H9 (cell line): Measurements from ENCODE around the gene SDK1. TPM values are rescaled to one million over a fixed set of nuclear protein-coding genes. Genes with fewer than 3 reads are reported as not detected.

Experiments
- DNase-seq: peaks from one replicate; pipeline ENCODE4 v3.0.0-alpha.2; 2017
- H2AFZ ChIP-seq: one replicate; pipeline ENCODE4 v1.6.1; 2013; ENCODE audit warnings: mild to moderate bottlenecking, low read length, control low read depth, moderate library complexity
- H2AK5ac ChIP-seq: 2 replicates; pipeline ENCODE4 v1.6.1; 2013; ENCODE audit warnings: low read length, control low read depth, mixed read lengths; ENCODE audit not compliant: insufficient read length
- H2BK120ac ChIP-seq: one replicate; pipeline ENCODE4 v1.6.1; 2013; ENCODE audit warnings: low read depth, mild to moderate bottlenecking, low read length, control low read depth, inconsistent platforms; ENCODE audit not compliant: poor library complexity, severe bottlenecking
- H2BK12ac ChIP-seq: 2 replicates; pipeline ENCODE4 v1.6.1; 2013; ENCODE audit warnings: low read length, control low read depth, mixed read lengths, low read depth; ENCODE audit not compliant: insufficient read length
- H2BK15ac ChIP-seq: 2 replicates; pipeline ENCODE4 v1.6.1; 2013; ENCODE audit warnings: low read depth, low read length, control low read depth
- H2BK20ac ChIP-seq: one replicate; pipeline ENCODE4 v1.6.1; 2013; ENCODE audit warnings: low read depth, mild to moderate bottlenecking, low read length, control low read depth, inconsistent platforms; ENCODE audit not compliant: poor library complexity, severe bottlenecking
- H2BK5ac ChIP-seq: 2 replicates; pipeline ENCODE4 v1.6.1; 2013; ENCODE audit warnings: low read length, control low read depth, mixed read lengths; ENCODE audit not compliant: insufficient read length
- H3K14ac ChIP-seq: 2 replicates; pipeline ENCODE4 v1.6.1; 2013; ENCODE audit warnings: low read length, control low read depth; ENCODE audit not compliant: insufficient read depth
- H3K18ac ChIP-seq: 2 replicates; pipeline ENCODE4 v1.6.1; 2013; ENCODE audit warnings: low read depth, mild to moderate bottlenecking, mixed read lengths, low read length, control low read depth; ENCODE audit not compliant: insufficient read length
- H3K23ac ChIP-seq: 2 replicates; pipeline ENCODE4 v1.6.1; 2013; ENCODE audit warnings: low read length, control low read depth, mixed read lengths, low read depth; ENCODE audit not compliant: insufficient read length
- H3K23me2 ChIP-seq: 2 replicates; pipeline ENCODE4 v1.6.1; 2013; ENCODE audit warnings: low read depth, mild to moderate bottlenecking, mixed read lengths, low read length, control low read depth; ENCODE audit not compliant: insufficient read length, poor library complexity, severe bottlenecking
- H3K27ac ChIP-seq: 2 replicates; pipeline ENCODE4 v1.5.1; 2013; ENCODE audit warnings: low read length, control low read depth, mixed read lengths, low read depth; ENCODE audit not compliant: insufficient read length
- H3K27me3 ChIP-seq: 2 replicates; pipeline ENCODE4 v1.6.1; 2013; ENCODE audit warnings: low read length, control low read depth, inconsistent platforms; ENCODE audit not compliant: insufficient read depth
- H3K4ac ChIP-seq: 2 replicates; pipeline ENCODE4 v1.6.1; 2013; ENCODE audit warnings: low read depth, mild to moderate bottlenecking, control low read depth, inconsistent platforms, low read length, moderate library complexity
- H3K4me1 ChIP-seq: 2 replicates; pipeline ENCODE4 v1.6.1; 2013; ENCODE audit warnings: low read length, control low read depth, inconsistent platforms; ENCODE audit not compliant: insufficient read depth
- H3K4me2 ChIP-seq: 2 replicates; pipeline ENCODE4 v1.6.1; 2013; ENCODE audit warnings: low read length, control low read depth, mixed read lengths; ENCODE audit not compliant: insufficient read length, insufficient read depth
- H3K56ac ChIP-seq: 2 replicates; pipeline ENCODE4 v1.6.1; 2013; ENCODE audit warnings: low read depth, mild to moderate bottlenecking, mixed read lengths, low read length, control low read depth; ENCODE audit not compliant: insufficient read length
- H3K79me1 ChIP-seq: 2 replicates; pipeline ENCODE4 v1.6.1; 2013; ENCODE audit warnings: low read depth, mild to moderate bottlenecking, moderate library complexity, low read length, control low read depth, inconsistent platforms; ENCODE audit not compliant: insufficient read depth, poor library complexity, severe bottlenecking
- H3K79me2 ChIP-seq: 2 replicates; pipeline ENCODE4 v1.6.1; 2013; ENCODE audit warnings: low read length, control low read depth, inconsistent platforms; ENCODE audit not compliant: insufficient read depth
- H3K9ac ChIP-seq: 2 replicates; pipeline ENCODE4 v1.6.1; 2013; ENCODE audit warnings: low read length, control low read depth, mixed read lengths; ENCODE audit not compliant: insufficient read length; ENCODE audit errors: extremely low read depth
- H3K9me3 ChIP-seq: one replicate; pipeline ENCODE4 v1.6.1; 2013; ENCODE audit warnings: low read depth, low read length, inconsistent platforms; ENCODE audit not compliant: control insufficient read depth
- H3T11ph ChIP-seq: one replicate; pipeline ENCODE4 v1.6.1; 2013; ENCODE audit warnings: mild to moderate bottlenecking, low read length, control low read depth, inconsistent platforms
- H4K20me1 ChIP-seq: one replicate; pipeline ENCODE4 v1.6.1; 2013; ENCODE audit not compliant: control insufficient read depth, insufficient read length, insufficient read depth
- H4K5ac ChIP-seq: 2 replicates; pipeline ENCODE4 v1.6.1; 2013; ENCODE audit warnings: low read depth, mild to moderate bottlenecking, mixed read lengths, low read length, control low read depth; ENCODE audit not compliant: insufficient read length
- H4K8ac ChIP-seq: replicated peaks from 2 replicates; pipeline ENCODE4 v1.6.1; 2013; ENCODE audit warnings: low read length, control low read depth, mixed read lengths, low read depth; ENCODE audit not compliant: insufficient read length
- H4K91ac ChIP-seq: 2 replicates; pipeline ENCODE4 v1.6.1; 2013; ENCODE audit warnings: low read depth, mild to moderate bottlenecking, moderate library complexity, mixed read lengths, low read length, control low read depth; ENCODE audit not compliant: insufficient read length
- H3K27ac Mint-ChIP-seq, 3 experiments: 2 replicates in 2 of 3; 3 replicates in 1 of 3; pipeline ENCODE4 v1.8.0; 2020 to 2021; ENCODE audit warnings: mixed read lengths in 3 of 3, mild to moderate bottlenecking in 1 of 3, moderate library complexity in 1 of 3
- H3K27me3 Mint-ChIP-seq: 2 replicates; pipeline ENCODE4 v1.8.0; 2021; ENCODE audit warnings: low read depth, mild to moderate bottlenecking, moderate library complexity, mixed read lengths
- H3K36me3 Mint-ChIP-seq, 3 experiments: 2 replicates in 2 of 3; 3 replicates in 1 of 3; pipeline ENCODE4 v1.8.0; 2020 to 2021; ENCODE audit warnings: low read depth in 3 of 3, mixed read lengths in 3 of 3; ENCODE audit not compliant: insufficient read depth in 1 of 3
- H3K4me1 Mint-ChIP-seq, 2 experiments: 2 replicates each; pipeline ENCODE4 v1.8.0; 2020; ENCODE audit warnings: mixed read lengths in 2 of 2
- H3K4me3 Mint-ChIP-seq, 2 experiments: 2 replicates in 1 of 2; 3 replicates in 1 of 2; pipeline ENCODE4 v1.8.0; 2020 to 2021; ENCODE audit warnings: mild to moderate bottlenecking in 2 of 2, mixed read lengths in 2 of 2, moderate library complexity in 1 of 2
- H3K9me3 Mint-ChIP-seq, 2 experiments: 2 replicates in 1 of 2; 3 replicates in 1 of 2; pipeline ENCODE4 v1.8.0; 2020; ENCODE audit warnings: mild to moderate bottlenecking in 2 of 2, mixed read lengths in 2 of 2, moderate library complexity in 1 of 2
- WGBS: extraction: QIAGEN DNeasy Blood & Tissue Kit; methylation state at CpG from one replicate; pipeline ENCODE4 v1.1.7; 2013; ENCODE audit warnings: missing lambda C conversion rate, low lambda C conversion rate, mixed read lengths; ENCODE audit not compliant: insufficient read length; ENCODE audit errors: extremely low coverage; 5-methylcytosine and 5-hydroxymethylcytosine counted together
- total RNA-seq: library from RNA; stranded (reverse); gene quantifications from 2 replicates; pipeline ENCODE4 v1.2.1, GENCODE V29; 2021
- TF ChIP-seq, protein P1 (sequence below): fragments of 200-600 bp; sonication (generic); conservative IDR thresholded peaks from 3 replicates; pipeline ENCODE4 v1.8.0; 2021; ENCODE audit warnings: antibody characterized with exemption, mild to moderate bottlenecking

Gene SDK1
- total RNA-seq, 1 experiment from 2014 or later = 8.7 TPM

DNA sequence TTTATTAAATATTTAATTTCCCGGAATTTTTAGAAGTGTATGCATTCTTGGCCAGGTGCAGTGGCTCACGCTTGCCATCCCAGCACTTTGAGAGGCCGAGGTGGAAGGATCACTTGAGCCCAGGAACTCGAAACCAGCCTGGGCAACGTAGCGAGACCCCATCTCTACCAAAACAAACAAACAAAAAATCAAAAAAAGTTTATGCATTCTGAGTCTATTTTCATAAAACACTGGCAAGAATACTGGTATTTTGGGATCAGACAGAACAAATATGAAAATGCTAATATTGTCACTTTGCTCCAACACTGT is 940.2 kb downstream of the SDK1 start:
- Histone ChIP-seq H2BK120ac (no peak overlapping the region), H3K4me1 (peaks cover 5% of the 10 kb centered on the region; the same call in 1 of the 2 replicates), H4K8ac (no peak overlapping the region), H3K23ac (no peak overlapping the region), H3K23me2 (no peaks in the 10 kb centered on the region), H3K14ac (no peak overlapping the region), H3K9ac (no peak overlapping the region), H3T11ph (no peak overlapping the region), H3K79me1 (no peaks in the 10 kb centered on the region), H2AK5ac (no peak overlapping the region), H4K5ac (no peak overlapping the region), H3K79me2 (no peaks in the 10 kb centered on the region), H3K4ac (no peak overlapping the region), H3K18ac (no peak overlapping the region), H2BK12ac (no peak overlapping the region), H2BK5ac (no peak overlapping the region), H2BK20ac (no peak overlapping the region), H3K27me3 (no peaks in the 10 kb centered on the region), H4K91ac (no peak overlapping the region), H3K56ac (no peak overlapping the region), H3K27ac (no peak overlapping the region), H3K4me2 (no peak overlapping the region), H3K9me3 (no peaks in the 10 kb centered on the region), H4K20me1 (no peaks in the 10 kb centered on the region), H2AFZ (no peak overlapping the region), H2BK15ac (no peak overlapping the region)
- H3K27ac Mint-ChIP-seq = no peak overlapping the region
- peaks cover 25 to 35% of the 10 kb centered on the region in 2 experiments for H3K4me1 Mint-ChIP-seq
- TF ChIP-seq, protein P1, sequence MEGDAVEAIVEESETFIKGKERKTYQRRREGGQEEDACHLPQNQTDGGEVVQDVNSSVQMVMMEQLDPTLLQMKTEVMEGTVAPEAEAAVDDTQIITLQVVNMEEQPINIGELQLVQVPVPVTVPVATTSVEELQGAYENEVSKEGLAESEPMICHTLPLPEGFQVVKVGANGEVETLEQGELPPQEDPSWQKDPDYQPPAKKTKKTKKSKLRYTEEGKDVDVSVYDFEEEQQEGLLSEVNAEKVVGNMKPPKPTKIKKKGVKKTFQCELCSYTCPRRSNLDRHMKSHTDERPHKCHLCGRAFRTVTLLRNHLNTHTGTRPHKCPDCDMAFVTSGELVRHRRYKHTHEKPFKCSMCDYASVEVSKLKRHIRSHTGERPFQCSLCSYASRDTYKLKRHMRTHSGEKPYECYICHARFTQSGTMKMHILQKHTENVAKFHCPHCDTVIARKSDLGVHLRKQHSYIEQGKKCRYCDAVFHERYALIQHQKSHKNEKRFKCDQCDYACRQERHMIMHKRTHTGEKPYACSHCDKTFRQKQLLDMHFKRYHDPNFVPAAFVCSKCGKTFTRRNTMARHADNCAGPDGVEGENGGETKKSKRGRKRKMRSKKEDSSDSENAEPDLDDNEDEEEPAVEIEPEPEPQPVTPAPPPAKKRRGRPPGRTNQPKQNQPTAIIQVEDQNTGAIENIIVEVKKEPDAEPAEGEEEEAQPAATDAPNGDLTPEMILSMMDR = no peak
- peaks cover 0 to 3% of the 10 kb centered on the region in 2 experiments; a peak in 2 of 5 replicates for H3K9me3 Mint-ChIP-seq
- no CpG with 5 or more reads among the region's 6 CpGs for WGBS
- no peak for DNase-seq
- H3K36me3 Mint-ChIP-seq = peaks cover 7 to 14% (median 9%) of the 10 kb centered on the region in 3 experiments; a peak in 4 of 7 replicates
- H3K27me3 Mint-ChIP-seq = no peaks in the 10 kb centered on the region
- no peak overlapping the region for H3K4me3 Mint-ChIP-seq
